H1 (cell line): Measurements from ENCODE around the gene MARCHF3.

Experiments used
- BCL11A ChIP-seq, 2 experiments: IDR thresholded peaks; one replicate each; pipeline ENCODE4 v1.6.1; 2011; ENCODE audit warnings: low read depth in 2 of 2, low read length in 2 of 2, mild to moderate bottlenecking in 2 of 2
- CTCF ChIP-seq, 3 experiments: IDR thresholded peaks; 1 replicate in 2 of 3; 2 replicates in 1 of 3; pipeline versions ENCODE4 v1.5.1 to v1.6.1; 2011; ENCODE audit warnings: low read length in 3 of 3, mild to moderate bottlenecking in 3 of 3, inconsistent platforms in 2 of 3, low read depth in 1 of 3, moderate library complexity in 1 of 3; ENCODE audit not compliant: insufficient read depth in 1 of 3; ENCODE audit errors: control extremely low read depth in 1 of 3
- EP300 ChIP-seq, 2 experiments: IDR thresholded peaks; 1 replicate in 1 of 2; 2 replicates in 1 of 2; pipeline ENCODE4 v1.6.1; 2011 to 2012; ENCODE audit warnings: low read depth in 2 of 2, low read length in 2 of 2, mild to moderate bottlenecking in 2 of 2, borderline replicate concordance in 1 of 2, inconsistent platforms in 1 of 2, moderate library complexity in 1 of 2
- EZH2 ChIP-seq: fragments of 200-600 bp; sonication (generic); IDR thresholded peaks from 2 replicates; pipeline ENCODE4 v1.7.1; 2012; ENCODE audit warnings: low read depth, mild to moderate bottlenecking, moderate library complexity, low read length, inconsistent platforms; ENCODE audit not compliant: severe bottlenecking
- GABPA ChIP-seq: IDR thresholded peaks from 2 replicates; pipeline ENCODE4 v1.6.1; 2011; ENCODE audit warnings: mild to moderate bottlenecking, low read length, moderate library complexity, borderline replicate concordance; ENCODE audit not compliant: insufficient read depth
- JUN ChIP-seq: IDR thresholded peaks from 2 replicates; pipeline ENCODE4 v1.6.1; 2011; ENCODE audit warnings: low read depth, mild to moderate bottlenecking, improper control_type of control experiment, low read length
- POLR2A ChIP-seq, 2 experiments: IDR thresholded peaks; 1 replicate in 1 of 2; 2 replicates in 1 of 2; pipeline ENCODE4 v1.6.1; 2011; ENCODE audit warnings: low read depth in 2 of 2, low read length in 2 of 2, mild to moderate bottlenecking in 2 of 2; ENCODE audit errors: control extremely low read depth in 1 of 2
- POLR2AphosphoS5 ChIP-seq: IDR thresholded peaks from 2 replicates; pipeline ENCODE4 v1.6.1; 2011; ENCODE audit warnings: low read depth, low read length
- SAP30 ChIP-seq: fragments of 300-600 bp; sonication (generic); IDR thresholded peaks from 2 replicates; pipeline ENCODE4 v1.7.1; 2012; ENCODE audit warnings: low read length, moderate library complexity, mild to moderate bottlenecking, inconsistent platforms; ENCODE audit not compliant: insufficient read depth, insufficient replicate concordance
- SIN3A ChIP-seq, 2 experiments: IDR thresholded peaks in 1 of 2; conservative IDR thresholded peaks in 1 of 2; 2 replicates each; pipeline ENCODE4 v1.6.1; 2011 to 2012; ENCODE audit warnings: low read length in 2 of 2, improper control_type of control experiment in 1 of 2, low read depth in 1 of 2, mild to moderate bottlenecking in 1 of 2
- YY1 ChIP-seq: IDR thresholded peaks from 2 replicates; pipeline ENCODE4 v1.6.1; 2011; ENCODE audit warnings: low read depth, mild to moderate bottlenecking, low read length

DNA sequence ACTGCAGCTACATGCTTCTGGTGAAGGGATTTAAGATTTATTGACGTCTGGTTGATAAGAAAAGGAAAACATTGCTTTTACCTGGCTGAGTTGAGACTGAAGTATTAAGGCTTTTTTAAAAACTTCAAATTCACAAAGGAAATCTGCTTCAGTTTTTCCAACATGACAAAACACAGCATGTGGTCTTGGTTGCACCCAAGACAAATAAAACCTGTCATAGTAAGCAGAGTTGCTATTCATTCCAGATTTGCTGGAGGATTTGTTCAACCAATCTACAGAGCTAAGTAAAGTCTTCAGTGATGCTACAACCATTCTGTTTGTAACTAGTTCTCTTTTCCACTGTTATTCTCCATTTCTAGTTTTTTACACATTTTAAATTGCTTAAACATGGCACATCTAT lies 31.6 kb upstream of the MARCHF3 start:
- TF ChIP-seq CTCF (IDR thresholded peaks at IDR 0.05; ENCODE audit: control extremely low read depth in 1 of 3, insufficient read depth in 1 of 3, low read depth in 1 of 3, low read length in 3 of 3): no peak
- no peak for TF ChIP-seq EP300 (IDR thresholded peaks at IDR 0.05; ENCODE audit: borderline replicate concordance in 1 of 2, low read depth in 2 of 2, low read length in 2 of 2)
- TF ChIP-seq BCL11A (IDR thresholded peaks at IDR 0.05; ENCODE audit: low read depth in 2 of 2, low read length in 2 of 2): no peak
- no peak for TF ChIP-seq POLR2A (IDR thresholded peaks at IDR 0.05; ENCODE audit: control extremely low read depth in 1 of 2, low read depth in 2 of 2, low read length in 2 of 2)
- no peak for TF ChIP-seq POLR2AphosphoS5
- no peak for TF ChIP-seq YY1
- no peak for TF ChIP-seq EZH2
- TF ChIP-seq JUN: no peak
- no peak for TF ChIP-seq SIN3A (conservative IDR thresholded peaks at IDR 0.05 in 1 of 2, IDR thresholded peaks at IDR 0.05 in 1 of 2; ENCODE audit: low read depth in 1 of 2, low read length in 2 of 2)
- no peak for TF ChIP-seq GABPA
- no peak for TF ChIP-seq SAP30
